HepG2 (cell line): Measurements from ENCODE around the gene NRP1. TPM values are rescaled to one million over a fixed set of nuclear protein-coding genes. Genes with fewer than 3 reads are reported as not detected.

ENCODE experiments used
- CAMTA2 ChIP-seq: sonication (generic); formaldehyde crosslinking; IDR thresholded peaks from 2 replicates; pipeline ENCODE4 v1.4.0; 2020; ENCODE audit warnings: mild to moderate bottlenecking, missing genetic modification reagents, borderline replicate concordance
- CEBPG ChIP-seq: IDR thresholded peaks from 2 replicates; pipeline ENCODE4 v1.6.1; 2016
- FOSL2 ChIP-seq: sonication (generic); formaldehyde crosslinking; IDR thresholded peaks from 2 replicates; pipeline ENCODE4 v1.4.0; 2020; ENCODE audit warnings: missing genetic modification reagents
- HNF4A ChIP-seq: sonication (generic); formaldehyde crosslinking; IDR thresholded peaks from 2 replicates; pipeline ENCODE4 v1.4.0; 2020; ENCODE audit warnings: missing genetic modification reagents
- MAFF ChIP-seq: IDR thresholded peaks from 2 replicates; pipeline ENCODE4 v1.6.1; 2011; ENCODE audit warnings: low read depth, low read length, improper control_type of control experiment
- MYPOP ChIP-seq: sonication (generic); formaldehyde crosslinking; IDR thresholded peaks from 2 replicates; pipeline ENCODE4 v1.8.1; 2023; ENCODE audit warnings: mild to moderate bottlenecking, moderate library complexity, missing genetic modification reagents
- RORA ChIP-seq: sonication (generic); formaldehyde crosslinking; IDR thresholded peaks from 2 replicates; pipeline ENCODE4 v1.5.0; 2020; ENCODE audit warnings: mild to moderate bottlenecking, missing genetic modification reagents, moderate library complexity
- SMAD9 ChIP-seq: sonication (generic); formaldehyde crosslinking; IDR thresholded peaks from 2 replicates; pipeline ENCODE4 v1.5.1; 2020; ENCODE audit warnings: mild to moderate bottlenecking, missing genetic modification reagents
- SOX13 ChIP-seq, 3 experiments: fragments of 450-650 bp in 1 of 3; sonication (generic) in 1 of 3; formaldehyde crosslinking in 1 of 3; IDR thresholded peaks in 2 of 3; conservative IDR thresholded peaks in 1 of 3; 2 replicates each; pipeline versions ENCODE4 v1.5.0 to v1.6.1; 2016 to 2020; ENCODE audit warnings: antibody characterized with exemption in 1 of 3, mild to moderate bottlenecking in 1 of 3, missing compliant biosample characterization in 1 of 3, missing genetic modification reagents in 1 of 3, moderate library complexity in 1 of 3
- TBL1XR1 ChIP-seq: fragments of 150-350 bp; IDR thresholded peaks from 2 replicates; pipeline ENCODE4 v1.6.1; 2014; ENCODE audit warnings: borderline replicate concordance, low read length; ENCODE audit not compliant: partially characterized antibody
- TFAP4 ChIP-seq: sonication (generic); IDR thresholded peaks from 2 replicates; pipeline ENCODE4 v1.6.1; 2016; ENCODE audit warnings: low read depth, borderline replicate concordance
- ZNF468 ChIP-seq: sonication (generic); formaldehyde crosslinking; IDR thresholded peaks from 2 replicates; pipeline ENCODE4 v1.8.0; 2022; ENCODE audit warnings: mild to moderate bottlenecking, moderate library complexity, missing genetic modification reagents
- ZNF512B ChIP-seq: sonication (generic); formaldehyde crosslinking; IDR thresholded peaks from 2 replicates; pipeline ENCODE4 v1.5.1; 2020; ENCODE audit warnings: missing genetic modification reagents, mild to moderate bottlenecking, borderline replicate concordance
- polyA plus RNA-seq, 8 experiments: library from polyadenylated mRNA; depleted of rRNA in 3 of 8; stranded (reverse) in 7 of 8; unstranded in 1 of 8; fragments of >200 nt; fragmentation: Illumina TruSeq in 4 of 8; extraction: Trizol in 4 of 8; gene quantifications; 2 replicates each; pipeline versions ENCODE4 v1.2.1 to v1.2.3, GENCODE V29; 2011 to 2016; ENCODE audit warnings: low read depth in 4 of 8, missing spikeins in 1 of 8, mixed read lengths in 1 of 8; ENCODE audit not compliant: insufficient read depth in 1 of 8
- total RNA-seq, 5 experiments: library from RNA; depleted of rRNA; stranded (reverse); fragments of >200 nt; fragmentation: Illumina TruSeq; extraction: Trizol; gene quantifications; 2 replicates each; pipeline ENCODE4 v1.2.3, GENCODE V29; 2016; ENCODE audit warnings: low read depth in 1 of 5
- TF ChIP-seq, protein P1 (sequence below): sonication (generic); formaldehyde crosslinking; IDR thresholded peaks from 2 replicates; pipeline ENCODE4 v1.5.0; 2020; ENCODE audit warnings: missing genetic modification reagents

NRP1 gene
- total and polyA plus RNA-seq, 2 of the 13 experiments (the other 11 are each of a cell fraction or from before 2014, with no cell fraction given): 5.3 to 5.8 TPM

GRCh38 chr10:33151344-33151864 lies 183.1 kb downstream of the NRP1 start (continued):
- TF ChIP-seq, protein P1, sequence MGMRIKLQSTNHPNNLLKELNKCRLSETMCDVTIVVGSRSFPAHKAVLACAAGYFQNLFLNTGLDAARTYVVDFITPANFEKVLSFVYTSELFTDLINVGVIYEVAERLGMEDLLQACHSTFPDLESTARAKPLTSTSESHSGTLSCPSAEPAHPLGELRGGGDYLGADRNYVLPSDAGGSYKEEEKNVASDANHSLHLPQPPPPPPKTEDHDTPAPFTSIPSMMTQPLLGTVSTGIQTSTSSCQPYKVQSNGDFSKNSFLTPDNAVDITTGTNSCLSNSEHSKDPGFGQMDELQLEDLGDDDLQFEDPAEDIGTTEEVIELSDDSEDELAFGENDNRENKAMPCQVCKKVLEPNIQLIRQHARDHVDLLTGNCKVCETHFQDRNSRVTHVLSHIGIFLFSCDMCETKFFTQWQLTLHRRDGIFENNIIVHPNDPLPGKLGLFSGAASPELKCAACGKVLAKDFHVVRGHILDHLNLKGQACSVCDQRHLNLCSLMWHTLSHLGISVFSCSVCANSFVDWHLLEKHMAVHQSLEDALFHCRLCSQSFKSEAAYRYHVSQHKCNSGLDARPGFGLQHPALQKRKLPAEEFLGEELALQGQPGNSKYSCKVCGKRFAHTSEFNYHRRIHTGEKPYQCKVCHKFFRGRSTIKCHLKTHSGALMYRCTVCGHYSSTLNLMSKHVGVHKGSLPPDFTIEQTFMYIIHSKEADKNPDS: no peak
- peak; percentile 19; the same call in 1 of the 2 replicates for TF ChIP-seq CEBPG (CRISPR knock-in tag)
- no peak for TF ChIP-seq MAFF
- TF ChIP-seq MYPOP (CRISPR knock-in tag): no peak
- TF ChIP-seq FOSL2 (CRISPR knock-in tag): 0 out of 2 replicates have a peak, but pooled peaks have one; percentile 24
- peak; percentile 30; the same call in 1 of the 2 replicates for TF ChIP-seq TFAP4
- no peak for TF ChIP-seq CAMTA2 (CRISPR knock-in tag)
- no peak for TF ChIP-seq TBL1XR1
- TF ChIP-seq SMAD9 (CRISPR knock-in tag): no peak
- TF ChIP-seq RORA (CRISPR knock-in tag): no peak
- peak; percentile 12; the same call in 1 of the 2 replicates for TF ChIP-seq HNF4A
- TF ChIP-seq ZNF512B (CRISPR knock-in tag): no peak
- TF ChIP-seq ZNF468 (CRISPR knock-in tag): no peak
- TF ChIP-seq SOX13 (IDR thresholded peaks at IDR 0.05): no peak
- TF ChIP-seq SOX13 (CRISPR knock-in tag; conservative IDR thresholded peaks at IDR 0.05 in 1 of 2, IDR thresholded peaks at IDR 0.05 in 1 of 2): peak in 1 of 2 experiments; percentile 14; a peak in 1 of 4 replicates
